Stimulated activated naive CD4-positive, alpha-beta T cell (primary cell): ENCODE results near the gene FAM237B.

ENCODE experiments used
- DNase-seq, 6 experiments: peaks; one replicate each; lab custom pipeline; 2025; lab: John Stamatoyannopoulos, UW

The FAM237B gene

GRCh38 chr7:90290244-90291113, 30.6 kb downstream of the FAM237B start:
- DNase-seq, result no peak

DNA sequence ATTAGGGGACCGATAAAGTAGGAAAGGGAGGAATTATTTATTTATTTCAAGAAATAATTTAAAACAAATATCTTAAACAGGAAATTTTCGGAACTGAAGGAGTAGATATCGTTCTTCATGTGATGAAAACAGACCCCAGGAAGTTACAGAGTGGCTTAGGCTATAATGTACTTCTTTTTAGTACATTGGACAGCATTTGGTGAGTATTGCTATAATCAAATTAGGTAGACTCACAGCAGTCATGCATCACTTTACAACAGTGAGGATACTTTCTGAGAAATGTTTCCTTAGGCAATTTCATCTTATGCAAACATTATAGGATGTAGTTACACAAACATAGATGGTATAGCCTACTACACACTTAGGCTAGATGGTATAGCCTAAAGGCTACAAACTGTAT, 33.0 kb downstream of the FAM237B start:
- DNase-seq, result no peak

GRCh38 chr7:90276033-90276728, 44.9 kb downstream of the FAM237B start:
- DNase-seq, result no peak

DNA sequence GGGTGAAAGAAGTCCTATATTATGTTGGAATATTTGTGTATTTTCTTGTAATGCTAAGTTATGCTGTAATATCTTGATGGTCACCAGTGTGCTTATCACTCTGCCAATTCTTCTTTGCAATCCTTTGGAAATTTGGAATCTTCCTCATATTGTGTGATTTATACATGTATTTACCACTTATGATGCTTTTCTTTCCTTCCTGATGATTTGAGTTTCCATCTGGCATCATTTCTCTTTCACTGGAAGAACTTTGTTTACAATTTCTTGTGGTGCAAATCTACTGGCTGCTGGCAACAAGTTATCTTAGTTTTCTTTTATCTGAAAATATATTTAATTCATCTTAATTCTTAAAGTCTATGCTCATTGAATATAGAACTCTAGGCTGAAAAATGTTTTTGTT, 46.9 kb downstream of the FAM237B start:
- DNase-seq, result no peak

DNA sequence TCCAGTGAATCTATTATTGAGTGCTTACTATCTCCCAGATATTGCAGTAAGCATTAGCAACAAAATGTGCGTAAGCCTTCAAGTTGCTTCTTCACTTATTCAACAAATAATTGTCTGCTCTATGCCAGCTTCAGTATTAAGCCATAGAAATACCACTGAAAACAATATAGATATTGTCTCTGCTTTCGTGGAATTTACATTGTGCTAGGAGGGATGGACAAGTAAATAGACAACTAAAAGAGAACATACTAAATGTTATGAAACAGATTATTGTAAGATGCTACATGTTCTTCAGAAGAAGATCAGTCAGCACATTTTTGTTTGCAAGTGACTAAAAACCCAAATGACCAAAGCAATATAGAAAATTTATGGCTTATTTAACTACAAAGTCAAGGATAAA, 48.9 kb downstream of the FAM237B start:
- no peak for DNase-seq

DNA sequence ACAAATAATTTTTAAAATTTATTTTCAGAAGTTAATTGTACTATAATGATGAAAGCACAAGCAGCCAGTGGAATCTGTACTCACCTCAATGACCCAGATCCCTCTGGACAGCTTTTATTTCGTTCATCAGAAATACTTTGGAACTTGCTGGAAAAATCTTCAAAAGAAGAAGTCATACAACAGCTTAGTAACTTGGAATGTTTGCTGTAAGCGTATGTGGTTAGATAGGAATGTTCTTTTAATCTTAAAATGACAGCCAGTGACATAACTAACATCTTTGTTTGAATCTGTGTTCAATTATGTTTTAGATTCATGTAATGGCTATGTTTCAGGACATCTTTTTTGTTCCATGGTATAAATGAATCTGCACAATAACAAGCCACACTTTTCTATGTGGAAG, 49.4 kb downstream of the FAM237B start:
- DNase-seq, result no peak

DNA sequence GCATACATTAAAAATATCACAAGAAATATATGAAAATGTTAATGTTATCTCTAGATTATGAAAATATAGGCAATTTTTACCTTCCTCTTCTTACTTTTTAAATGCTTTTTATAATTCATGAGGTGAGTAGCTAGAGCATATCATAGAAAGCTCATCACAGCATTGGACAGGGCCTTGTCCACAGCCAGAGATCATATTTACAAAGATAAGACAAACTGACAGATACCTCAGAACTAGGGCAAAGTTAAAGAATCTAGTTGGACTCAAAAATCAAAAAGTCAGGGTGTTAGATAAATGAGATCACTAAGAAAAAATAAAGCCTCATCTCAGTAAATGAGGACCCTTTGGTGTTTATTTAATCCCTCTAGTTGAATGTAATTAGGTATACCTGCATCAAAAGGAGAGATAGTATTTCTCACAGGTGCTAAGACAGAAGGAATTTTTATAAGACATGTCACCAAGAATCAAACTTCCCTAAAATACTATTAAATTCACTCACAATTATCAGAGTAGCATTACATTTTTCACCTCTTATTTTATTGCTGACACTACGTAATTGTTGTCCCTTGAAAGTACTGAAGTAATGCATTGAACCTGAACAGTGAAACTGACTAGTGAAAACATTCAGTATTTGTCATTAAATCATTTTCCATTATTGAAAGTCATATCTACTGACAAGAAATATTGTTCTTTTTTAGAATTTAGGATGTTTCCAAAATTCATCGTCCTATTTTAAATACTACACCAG, 50.5 kb downstream of the FAM237B start:
- DNase-seq, result no peak

DNA sequence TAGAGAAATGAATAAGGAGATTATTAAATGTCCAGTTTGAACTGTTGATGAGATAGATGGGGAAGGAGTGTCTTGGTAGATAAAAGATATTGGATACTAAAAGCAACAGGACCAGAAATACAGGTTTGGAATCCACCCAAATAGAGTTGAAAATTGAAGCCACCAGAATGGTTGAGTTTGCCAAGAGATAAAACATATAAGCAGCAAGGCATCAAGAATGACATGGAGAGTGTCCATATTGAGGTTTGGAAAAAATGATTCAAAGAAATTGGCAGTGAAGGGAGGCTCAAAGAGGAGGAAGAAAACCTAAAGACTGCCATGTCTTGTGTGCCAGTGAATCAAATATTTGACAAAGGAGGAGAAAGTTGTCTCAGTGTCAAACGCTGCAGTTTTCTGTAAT, 51.9 kb downstream of the FAM237B start:
- no peak for DNase-seq

- DNase-seq, result no peak
Measured at GRCh38 chr7:90267263-90267858, 53.7 kb downstream of the FAM237B start.

DNA sequence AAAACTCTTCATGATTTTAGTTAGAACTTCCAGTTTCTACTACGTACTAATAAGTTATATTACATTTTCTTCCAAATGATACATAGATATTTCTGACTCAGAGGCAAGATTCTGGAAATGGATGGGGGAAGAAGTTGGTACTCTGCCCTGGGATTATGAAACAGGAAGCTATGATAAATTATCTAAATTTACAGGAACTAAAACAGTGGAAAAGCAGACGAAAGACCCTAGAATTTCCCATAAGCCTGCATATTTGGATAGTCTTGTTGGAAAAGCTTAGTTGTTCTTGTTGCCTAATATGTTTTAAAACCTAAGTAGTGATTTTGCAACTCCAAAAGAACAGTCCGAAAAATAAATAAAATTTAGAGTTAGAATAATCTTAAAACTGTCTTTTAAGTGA, 54.3 kb downstream of the FAM237B start:
- no peak for DNase-seq
